ENCODE measurements around the gene EIF1. TPM values are rescaled to one million over a fixed set of nuclear protein-coding genes. Genes with fewer than 3 reads are reported as not detected.

Gene EIF1
- total RNA-seq, 2 donors from 2014 or later, result 526 to 573 TPM

DNA sequence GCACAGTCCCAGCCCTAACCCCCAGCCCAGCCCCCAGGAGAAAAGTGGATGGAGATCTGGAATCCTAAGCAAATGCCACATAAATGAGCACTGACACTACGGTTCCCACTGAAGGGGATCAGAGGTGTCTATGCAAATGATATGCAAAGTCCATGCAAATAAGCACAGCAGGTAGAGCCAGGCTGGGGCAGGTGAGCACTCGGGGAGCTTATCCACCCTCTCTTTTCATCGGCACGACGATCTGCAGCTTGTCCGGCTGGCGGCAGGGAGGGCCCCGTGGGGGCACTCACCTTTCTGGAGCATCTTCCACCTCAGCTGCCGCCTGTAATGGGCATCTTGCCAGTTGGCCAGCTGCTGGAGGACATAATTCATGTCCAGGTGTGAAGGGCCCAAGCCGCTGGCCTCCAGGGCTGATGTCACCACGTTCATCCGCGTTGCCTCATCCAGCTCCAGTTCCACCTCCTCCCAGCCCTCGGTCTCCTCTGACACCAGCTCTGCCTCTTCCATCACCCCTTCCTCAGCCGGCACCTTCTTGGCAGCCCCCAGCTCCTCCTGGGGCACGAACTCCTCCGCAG, 35.9 kb downstream of the EIF1 start:
- no peaks in the 10 kb centered on the region for H3K4me1 Mint-ChIP-seq
- 87 to 88% methylated on average over 10 to 16 of the region's 17 CpGs for WGBS, 2 experiments (ENCODE audit: insufficient coverage in 1 of 2, insufficient read length in 1 of 2)
- Histone ChIP-seq H3K4me1 (ENCODE audit: control insufficient read depth, insufficient read depth, low read length) (no peaks in the 10 kb centered on the region), H3K27ac (ENCODE audit: low read depth, low read length) (no peak overlapping the region), H3K27me3 (ENCODE audit: control insufficient read depth, insufficient read depth, low read length, poor library complexity, severe bottlenecking) (no peaks in the 10 kb centered on the region), H3K36me3 (ENCODE audit: control insufficient read depth, insufficient read depth, low read length) (no peaks in the 10 kb centered on the region), H3K4me3 (ENCODE audit: low read length) (no peak overlapping the region), H3K9me3 (ENCODE audit: control insufficient read depth, low read length) (no peaks in the 10 kb centered on the region), H3K9ac (ENCODE audit: extremely low read depth, low read length, poor library complexity, severe bottlenecking) (no peak overlapping the region)
- H3K27ac Mint-ChIP-seq, result no peak overlapping the region
- peaks cover 3% of the 10 kb centered on the region for H3K27me3 Mint-ChIP-seq (ENCODE audit: insufficient read depth)
- H3K36me3 Mint-ChIP-seq (ENCODE audit: low read depth), result no peaks in the 10 kb centered on the region
- TF ChIP-seq, protein P1, sequence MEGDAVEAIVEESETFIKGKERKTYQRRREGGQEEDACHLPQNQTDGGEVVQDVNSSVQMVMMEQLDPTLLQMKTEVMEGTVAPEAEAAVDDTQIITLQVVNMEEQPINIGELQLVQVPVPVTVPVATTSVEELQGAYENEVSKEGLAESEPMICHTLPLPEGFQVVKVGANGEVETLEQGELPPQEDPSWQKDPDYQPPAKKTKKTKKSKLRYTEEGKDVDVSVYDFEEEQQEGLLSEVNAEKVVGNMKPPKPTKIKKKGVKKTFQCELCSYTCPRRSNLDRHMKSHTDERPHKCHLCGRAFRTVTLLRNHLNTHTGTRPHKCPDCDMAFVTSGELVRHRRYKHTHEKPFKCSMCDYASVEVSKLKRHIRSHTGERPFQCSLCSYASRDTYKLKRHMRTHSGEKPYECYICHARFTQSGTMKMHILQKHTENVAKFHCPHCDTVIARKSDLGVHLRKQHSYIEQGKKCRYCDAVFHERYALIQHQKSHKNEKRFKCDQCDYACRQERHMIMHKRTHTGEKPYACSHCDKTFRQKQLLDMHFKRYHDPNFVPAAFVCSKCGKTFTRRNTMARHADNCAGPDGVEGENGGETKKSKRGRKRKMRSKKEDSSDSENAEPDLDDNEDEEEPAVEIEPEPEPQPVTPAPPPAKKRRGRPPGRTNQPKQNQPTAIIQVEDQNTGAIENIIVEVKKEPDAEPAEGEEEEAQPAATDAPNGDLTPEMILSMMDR (conservative IDR thresholded peaks at IDR 0.05), result no peak
- no peak for DNase-seq
- no peak overlapping the region for H3K4me3 Mint-ChIP-seq
- no peaks in the 10 kb centered on the region for H3K9me3 Mint-ChIP-seq

DNA sequence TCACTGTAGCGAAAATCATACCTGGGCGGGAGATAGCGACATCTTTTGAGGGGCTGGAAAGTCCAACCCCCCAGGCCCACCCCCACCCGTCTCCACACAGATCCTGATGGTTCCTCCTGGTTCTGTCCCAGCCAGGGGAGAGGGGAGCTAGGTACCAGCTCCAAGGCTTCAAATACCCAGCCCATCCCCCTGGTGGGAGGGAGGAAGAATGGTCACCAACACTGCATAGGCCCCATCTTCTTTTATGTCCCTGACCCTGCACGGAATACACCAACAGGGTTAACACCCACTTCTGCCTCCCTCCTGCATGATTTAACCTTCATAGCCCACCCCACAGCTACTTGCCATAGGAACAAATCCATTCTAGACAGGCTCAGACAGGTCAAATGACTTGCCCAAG, 36.4 kb downstream of the EIF1 start:
- H3K9me3 ChIP-seq (ENCODE audit: control insufficient read depth, low read length), result no peaks in the 10 kb centered on the region
- H3K36me3 ChIP-seq (ENCODE audit: control insufficient read depth, insufficient read depth, low read length), result no peaks in the 10 kb centered on the region
- Mint-ChIP-seq H3K27me3 (ENCODE audit: insufficient read depth) (peaks cover 4% of the 10 kb centered on the region), H3K27ac (no peak overlapping the region), H3K36me3 (ENCODE audit: low read depth) (no peaks in the 10 kb centered on the region), H3K4me1 (no peaks in the 10 kb centered on the region), H3K4me3 (no peak overlapping the region), H3K9me3 (no peaks in the 10 kb centered on the region)
- H3K9ac ChIP-seq (ENCODE audit: extremely low read depth, low read length, poor library complexity, severe bottlenecking), result no peak overlapping the region
- no peaks in the 10 kb centered on the region for H3K4me1 ChIP-seq (ENCODE audit: control insufficient read depth, insufficient read depth, low read length)
- TF ChIP-seq, protein P1 (conservative IDR thresholded peaks at IDR 0.05), result peak; percentile 29
- no peak overlapping the region for H3K27ac ChIP-seq (ENCODE audit: low read depth, low read length)
- DNase-seq, result no peak
- no peaks in the 10 kb centered on the region for H3K27me3 ChIP-seq (ENCODE audit: control insufficient read depth, insufficient read depth, low read length, poor library complexity, severe bottlenecking)
- WGBS, 2 experiments (ENCODE audit: insufficient coverage in 1 of 2, insufficient read length in 1 of 2), result 71% methylated on average over 5 of the region's 5 CpGs; no CpG with 5 or more reads in 1 of the 2 experiments
- no peak overlapping the region for H3K4me3 ChIP-seq (ENCODE audit: low read length)

DNA sequence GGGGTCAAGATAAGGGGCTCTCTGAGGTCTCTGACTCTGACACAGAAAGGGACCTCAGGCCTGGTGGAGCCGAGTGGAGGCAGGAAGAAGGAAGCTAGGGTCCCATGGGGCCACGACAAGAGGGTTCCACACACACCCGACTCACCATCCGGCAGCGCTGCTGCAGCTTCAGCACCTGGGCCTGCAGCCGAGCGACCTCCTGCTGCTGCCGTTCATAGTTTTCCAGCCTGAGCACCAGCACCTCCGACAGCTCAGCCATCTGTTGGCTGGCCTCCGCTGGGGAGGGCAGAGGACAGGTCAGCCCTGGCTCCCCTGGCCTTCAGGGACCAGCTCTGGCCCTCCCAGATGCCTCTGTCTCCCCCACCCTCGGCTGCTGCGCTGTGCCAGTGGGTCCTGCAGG, 39.4 kb downstream of the EIF1 start:
- no peak for DNase-seq
- TF ChIP-seq, protein P1 (conservative IDR thresholded peaks at IDR 0.05), result no peak
- Histone ChIP-seq H3K36me3 (ENCODE audit: control insufficient read depth, insufficient read depth, low read length) (no peaks in the 10 kb centered on the region), H3K4me3 (ENCODE audit: low read length) (no peak overlapping the region), H3K27me3 (ENCODE audit: control insufficient read depth, insufficient read depth, low read length, poor library complexity, severe bottlenecking) (peaks cover 25% of the 10 kb centered on the region), H3K27ac (ENCODE audit: low read depth, low read length) (no peak overlapping the region), H3K9ac (ENCODE audit: extremely low read depth, low read length, poor library complexity, severe bottlenecking) (no peak overlapping the region), H3K4me1 (ENCODE audit: control insufficient read depth, insufficient read depth, low read length) (no peaks in the 10 kb centered on the region), H3K9me3 (ENCODE audit: control insufficient read depth, low read length) (no peaks in the 10 kb centered on the region)
- H3K36me3 Mint-ChIP-seq (ENCODE audit: low read depth), result no peaks in the 10 kb centered on the region
- H3K9me3 Mint-ChIP-seq, result no peaks in the 10 kb centered on the region
- peaks cover 32% of the 10 kb centered on the region for H3K27me3 Mint-ChIP-seq (ENCODE audit: insufficient read depth)
- no peak overlapping the region for H3K4me3 Mint-ChIP-seq
- H3K27ac Mint-ChIP-seq, result no peak overlapping the region
- no peaks in the 10 kb centered on the region for H3K4me1 Mint-ChIP-seq
- WGBS, 2 experiments (ENCODE audit: insufficient coverage in 1 of 2, insufficient read length in 1 of 2), result 56 to 75% methylated on average over 5 to 12 of the region's 12 CpGs

Data from endodermal cell (in vitro differentiated cells).